NCI-H146 (cell line): ENCODE results near the gene CECR2.
"Not testable (repeated sequence)": the region's sequence is repeated elsewhere in the genome, so short reads cannot be mapped to it uniquely, and the experiment has no call there.

Experiments
- DNase-seq: peaks from one replicate; lab custom pipeline; 2025; lab: John Stamatoyannopoulos, UW

Gene CECR2

DNA sequence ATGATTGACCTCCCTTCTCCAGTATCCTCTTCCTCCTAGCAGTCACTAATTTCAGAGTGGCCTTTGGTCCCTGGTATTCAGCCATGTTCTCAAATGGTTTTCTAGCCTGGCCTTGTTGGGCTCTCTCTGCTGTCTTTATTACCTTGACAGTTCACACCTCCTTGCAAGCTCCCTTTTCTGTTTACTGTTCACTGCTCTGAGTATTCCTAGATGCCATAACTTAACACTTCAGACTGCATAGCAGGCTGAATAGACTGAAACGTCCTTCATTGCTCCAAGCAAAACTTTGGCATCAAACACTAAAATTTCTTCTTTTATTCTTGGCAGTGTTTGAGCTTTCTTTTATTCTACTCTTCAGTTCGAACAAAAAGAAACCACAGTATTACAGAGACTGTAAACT lies 144.4 kb downstream of the CECR2 start:
- DNase-seq = no peak

DNA sequence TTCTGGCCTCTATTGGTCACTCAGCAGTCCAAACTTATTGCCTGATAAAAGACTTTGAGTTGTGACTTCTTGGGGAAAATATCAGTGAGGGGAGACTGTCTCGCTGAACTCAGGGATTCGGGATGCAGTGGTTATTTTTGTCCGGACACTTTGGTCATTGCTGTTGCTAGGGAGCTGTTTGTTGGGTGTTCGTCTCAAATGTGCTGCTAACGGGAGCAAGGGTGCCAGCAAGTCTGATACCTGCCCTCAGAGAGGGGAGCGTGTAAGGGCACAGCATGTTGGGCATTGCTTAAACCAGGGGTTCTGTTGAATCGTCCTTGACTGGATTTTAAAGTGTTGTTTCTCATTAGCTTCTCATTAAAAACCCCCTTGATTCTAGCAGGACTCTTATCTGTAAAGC lies 144.8 kb downstream of the CECR2 start:
- DNase-seq = no peak

DNA sequence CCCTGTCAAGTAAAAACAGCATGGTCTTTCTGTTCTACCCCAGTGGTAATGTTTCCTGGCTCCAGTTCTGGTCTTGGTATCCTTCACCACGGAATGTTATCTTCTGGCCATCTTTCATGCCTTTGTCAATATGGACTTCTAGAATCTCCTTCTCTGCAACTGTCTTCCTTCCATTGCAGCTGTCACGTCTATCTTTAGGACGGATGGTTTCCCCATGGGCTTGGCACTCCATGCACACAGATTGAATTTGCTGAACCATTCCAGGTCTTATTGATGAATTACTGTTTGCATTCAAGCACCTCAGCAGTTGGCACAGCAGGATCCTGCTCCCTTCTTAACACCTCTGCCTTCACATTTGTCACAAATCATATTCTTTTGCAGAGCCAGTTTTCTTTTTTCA lies 149.1 kb downstream of the CECR2 start:
- DNase-seq = no peak

DNA sequence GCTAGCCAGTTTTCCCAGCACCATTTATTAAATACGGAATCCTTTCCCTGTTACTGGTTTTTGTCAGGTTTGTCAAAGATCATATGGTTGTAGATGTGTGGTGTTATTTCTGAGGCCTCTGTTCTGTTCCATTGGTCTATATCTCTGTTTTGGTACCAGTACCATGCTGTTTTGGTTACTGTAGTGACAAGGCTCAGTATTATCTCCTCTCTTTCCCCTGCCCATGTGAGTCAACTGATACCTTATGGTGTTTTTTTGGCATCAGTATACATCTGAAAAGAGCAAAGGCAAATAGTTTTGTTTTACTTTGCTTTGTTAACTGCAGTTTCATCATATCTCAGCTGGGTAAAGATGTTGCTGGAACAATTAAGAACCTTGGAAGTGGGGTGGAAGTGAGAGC lies 152.7 kb downstream of the CECR2 start:
- not testable (repeated sequence) for DNase-seq

DNA sequence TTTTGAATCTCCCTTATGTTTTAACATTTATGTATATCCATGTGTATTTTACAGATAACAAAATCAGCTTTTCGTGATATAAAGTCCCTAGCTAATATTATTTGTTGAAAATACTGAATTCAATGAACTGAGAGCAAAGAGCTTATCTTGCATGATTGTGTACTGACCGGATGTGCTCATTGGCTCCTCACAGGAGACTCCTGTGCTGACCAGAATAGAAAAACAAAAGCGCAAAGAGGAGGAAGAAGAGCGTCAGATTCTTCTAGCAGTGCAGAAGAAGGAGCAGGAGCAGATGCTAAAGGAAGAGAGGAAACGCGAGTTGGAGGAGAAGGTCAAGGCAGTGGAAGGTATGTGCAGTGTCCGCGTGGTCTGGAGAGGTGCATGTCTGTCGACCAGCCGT lies 154.7 kb downstream of the CECR2 start:
- DNase-seq = no peak

DNA sequence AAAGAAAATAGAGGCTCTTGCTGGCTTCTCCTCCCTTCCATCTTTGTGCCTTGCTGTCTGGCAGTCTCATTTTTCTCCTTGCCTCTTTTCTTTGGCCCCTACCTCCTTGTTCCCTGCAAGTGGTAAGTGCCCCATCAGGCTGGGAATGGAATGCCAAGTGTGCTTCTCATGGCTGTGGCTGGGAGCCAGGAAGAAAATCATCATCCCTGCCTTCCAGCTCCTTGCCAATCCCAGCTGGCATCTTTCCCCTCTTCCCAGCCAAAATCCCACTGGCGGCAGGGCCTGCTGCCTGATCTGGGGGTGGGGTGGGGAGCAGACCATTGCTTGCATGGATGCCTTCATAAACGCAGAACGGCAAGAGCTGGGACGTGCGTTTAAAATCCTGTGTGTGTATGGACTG lies 167.0 kb downstream of the CECR2 start:
- DNase-seq = no peak

DNA sequence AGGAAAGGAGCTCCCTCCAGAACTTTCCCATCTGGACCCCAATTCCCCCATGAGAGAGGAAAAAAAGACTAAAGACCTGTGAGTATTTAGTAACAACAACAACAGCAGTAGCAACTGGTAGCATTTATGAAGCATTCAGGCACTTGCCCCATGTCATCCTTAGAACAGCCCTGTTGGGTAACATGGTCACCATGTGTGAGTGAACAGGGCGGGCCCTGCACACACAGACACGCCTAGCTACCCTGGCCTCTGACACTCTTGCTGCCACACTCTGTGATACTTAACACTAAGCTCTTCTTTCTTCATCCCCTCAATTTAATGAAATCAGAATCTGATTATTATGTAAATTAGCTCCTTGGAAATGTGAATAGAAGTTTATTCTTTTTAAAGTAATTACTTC lies 167.9 kb downstream of the CECR2 start:
- no peak for DNase-seq

DNA sequence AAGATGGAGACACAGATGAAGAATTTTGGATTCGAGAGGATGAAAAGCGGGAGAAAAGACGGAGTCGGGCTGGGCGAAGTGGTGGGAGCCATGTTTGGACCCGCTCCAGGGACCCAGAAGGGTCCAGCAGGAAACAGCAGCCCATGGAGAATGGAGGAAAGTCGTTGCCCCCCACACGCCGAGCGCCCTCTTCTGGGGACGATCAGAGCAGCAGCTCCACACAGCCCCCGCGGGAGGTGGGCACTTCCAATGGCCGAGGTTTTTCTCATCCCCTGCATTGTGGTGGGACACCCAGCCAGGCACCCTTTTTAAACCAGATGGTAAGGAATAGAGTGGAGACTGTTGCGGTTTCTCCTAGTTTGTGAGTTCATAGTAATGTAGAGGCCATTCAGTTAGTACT lies 171.2 kb downstream of the CECR2 start:
- DNase-seq = no peak

DNA sequence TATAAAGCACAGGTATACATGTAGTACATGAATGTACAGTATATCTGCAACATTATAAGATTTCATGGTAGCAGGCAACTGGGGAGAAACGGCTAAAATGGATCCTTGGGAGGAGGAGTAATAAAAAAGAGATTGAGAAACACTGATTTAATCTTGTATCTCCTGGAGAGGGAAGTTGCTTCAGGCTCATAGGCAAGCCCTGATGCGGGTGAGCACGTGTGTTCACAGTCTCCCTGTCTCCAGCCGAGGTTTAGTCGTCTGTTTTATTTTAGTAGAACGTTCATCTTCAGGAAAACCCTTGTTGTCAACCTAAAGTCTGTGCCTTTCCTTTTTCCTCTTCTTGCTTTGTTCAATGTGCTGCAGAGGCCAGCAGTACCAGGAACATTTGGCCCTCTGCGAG lies 172.2 kb downstream of the CECR2 start:
- no peak for DNase-seq

DNA sequence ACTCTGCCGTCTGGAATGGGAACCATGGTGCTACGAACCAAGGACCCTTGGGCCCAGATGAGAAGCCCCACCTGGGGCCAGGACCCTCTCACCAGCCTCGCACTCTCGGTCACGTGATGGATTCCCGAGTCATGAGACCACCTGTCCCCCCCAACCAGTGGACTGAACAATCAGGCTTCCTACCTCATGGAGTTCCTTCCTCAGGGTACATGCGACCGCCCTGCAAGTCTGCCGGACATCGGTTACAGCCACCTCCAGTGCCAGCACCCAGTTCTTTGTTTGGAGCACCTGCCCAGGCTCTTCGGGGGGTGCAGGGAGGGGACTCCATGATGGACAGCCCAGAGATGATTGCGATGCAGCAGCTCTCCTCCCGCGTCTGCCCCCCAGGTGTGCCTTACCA lies 173.2 kb downstream of the CECR2 start:
- no peak for DNase-seq

DNA sequence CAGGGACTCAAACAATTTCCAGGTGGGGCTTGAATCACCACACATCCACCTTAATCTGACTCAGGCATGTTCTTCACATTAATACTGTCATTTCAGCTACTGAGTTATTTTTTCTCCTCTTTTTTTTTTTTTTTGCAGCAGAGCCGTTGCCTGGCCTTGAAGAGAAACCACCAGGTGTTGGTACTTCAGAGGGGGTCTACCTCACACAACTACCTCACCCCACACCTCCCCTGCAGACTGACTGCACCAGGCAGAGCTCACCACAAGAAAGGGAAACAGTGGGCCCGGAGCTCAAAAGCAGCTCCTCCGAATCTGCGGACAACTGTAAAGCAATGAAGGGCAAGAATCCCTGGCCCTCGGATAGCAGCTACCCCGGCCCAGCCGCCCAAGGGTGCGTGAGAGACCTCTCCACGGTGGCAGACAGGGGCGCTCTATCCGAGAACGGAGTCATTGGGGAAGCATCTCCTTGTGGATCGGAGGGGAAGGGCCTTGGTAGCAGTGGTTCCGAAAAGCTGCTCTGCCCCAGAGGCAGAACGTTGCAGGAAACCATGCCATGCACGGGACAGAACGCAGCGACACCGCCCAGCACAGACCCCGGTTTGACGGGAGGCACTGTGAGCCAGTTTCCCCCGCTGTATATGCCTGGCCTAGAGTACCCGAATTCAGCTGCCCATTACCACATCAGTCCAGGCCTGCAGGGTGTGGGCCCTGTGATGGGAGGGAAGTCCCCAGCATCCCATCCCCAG lies 178.9 kb downstream of the CECR2 start:
- DNase-seq = no peak

DNA sequence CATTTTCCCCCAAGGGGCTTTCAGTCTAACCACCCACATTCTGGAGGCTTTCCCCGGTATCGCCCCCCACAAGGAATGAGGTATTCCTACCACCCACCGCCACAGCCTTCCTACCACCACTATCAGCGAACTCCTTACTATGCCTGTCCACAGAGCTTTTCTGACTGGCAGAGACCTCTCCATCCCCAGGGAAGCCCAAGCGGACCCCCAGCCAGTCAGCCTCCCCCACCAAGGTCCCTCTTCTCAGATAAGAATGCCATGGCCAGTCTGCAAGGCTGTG lies 179.4 kb downstream of the CECR2 start:
- no peak for DNase-seq

DNA sequence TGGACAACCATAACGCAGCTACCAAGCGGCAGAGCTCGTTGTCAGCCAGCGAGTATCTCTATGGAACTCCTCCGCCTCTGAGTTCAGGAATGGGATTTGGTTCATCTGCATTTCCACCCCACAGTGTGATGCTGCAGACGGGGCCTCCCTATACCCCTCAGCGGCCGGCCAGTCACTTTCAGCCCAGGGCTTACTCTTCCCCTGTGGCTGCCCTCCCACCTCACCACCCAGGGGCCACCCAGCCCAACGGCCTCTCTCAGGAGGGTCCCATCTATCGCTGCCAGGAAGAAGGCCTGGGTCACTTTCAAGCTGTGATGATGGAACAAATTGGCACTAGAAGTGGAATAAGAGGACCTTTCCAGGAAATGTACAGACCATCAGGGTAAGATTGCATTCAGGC lies 179.9 kb downstream of the CECR2 start:
- no peak for DNase-seq

DNA sequence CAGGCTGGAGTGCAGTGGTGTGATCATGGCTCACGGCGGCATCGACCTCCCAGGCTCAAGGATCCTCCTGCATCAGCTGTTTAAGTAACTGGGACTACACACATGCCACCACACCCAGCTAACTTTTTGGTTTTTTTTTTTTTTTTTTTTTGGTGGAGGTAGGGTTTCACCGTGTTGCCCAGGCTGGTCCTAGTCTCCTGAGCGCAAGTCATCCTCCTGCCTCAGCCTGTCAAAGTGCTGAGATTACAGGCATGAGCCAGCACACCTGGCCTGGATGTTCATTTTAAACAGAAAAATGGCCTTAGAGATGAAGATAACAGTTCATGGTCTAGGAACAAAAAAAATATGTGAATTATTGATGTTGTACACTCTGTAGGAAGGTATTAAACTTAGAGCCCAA lies 180.4 kb downstream of the CECR2 start:
- DNase-seq = no peak

DNA sequence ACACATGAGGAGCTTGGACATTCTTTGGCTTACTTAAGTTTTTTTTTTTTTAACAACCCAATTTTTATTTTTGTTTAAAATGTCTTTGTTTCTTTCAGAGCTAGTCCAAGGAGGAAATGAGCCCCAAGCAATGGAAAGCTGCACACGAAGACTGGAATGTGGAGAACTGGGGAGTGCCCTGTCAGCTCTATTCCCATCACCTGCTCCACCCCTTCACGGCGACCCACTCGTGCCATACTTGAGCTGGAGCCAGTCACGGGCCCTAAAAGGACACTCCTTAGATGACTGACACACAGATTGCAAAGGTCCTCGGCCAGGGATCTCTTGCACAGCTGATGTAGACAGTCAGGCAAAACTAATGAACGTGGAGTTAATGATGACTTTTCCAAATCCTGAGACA lies 183.5 kb downstream of the CECR2 start:
- DNase-seq = no peak

DNA sequence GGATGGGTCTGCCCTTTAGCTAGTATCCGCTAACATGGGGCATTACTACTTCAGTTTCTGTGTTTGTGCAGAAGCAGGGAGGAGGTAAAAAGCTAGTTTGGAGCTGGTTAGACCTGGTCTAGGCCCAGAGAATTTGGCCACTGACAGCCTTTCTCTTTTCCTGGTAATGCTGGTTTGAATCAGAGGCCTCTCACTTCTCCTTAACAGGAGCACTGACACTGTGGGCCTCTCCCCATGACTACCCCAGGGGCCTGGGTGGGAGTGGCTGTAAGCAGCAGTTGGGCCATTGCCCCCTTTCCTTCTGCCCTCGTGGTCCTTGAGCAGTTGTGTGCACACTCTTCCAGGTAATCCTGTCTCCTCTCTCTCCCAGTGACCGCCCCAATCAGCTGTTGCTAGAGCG lies 185.6 kb downstream of the CECR2 start:
- DNase-seq = no peak

DNA sequence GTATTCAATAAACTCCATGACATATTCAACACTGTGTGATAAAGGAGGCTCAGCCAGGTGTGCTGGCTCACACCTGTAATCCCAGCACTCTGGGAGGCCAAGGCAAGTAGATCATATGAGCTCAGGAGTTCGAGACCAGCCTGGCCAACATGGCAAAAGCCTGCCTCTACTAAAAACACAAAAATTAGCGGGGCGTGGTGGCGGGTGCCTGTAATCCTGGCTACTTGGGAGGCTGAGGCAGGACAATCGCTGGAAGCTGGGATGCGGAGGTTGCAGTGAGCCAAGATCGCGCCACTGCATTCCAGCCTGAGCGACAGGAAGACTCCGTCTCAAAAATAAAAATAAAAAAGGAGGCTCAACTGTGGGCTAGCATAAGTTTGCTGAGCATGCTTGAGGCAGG lies 189.9 kb downstream of the CECR2 start:
- no peak for DNase-seq

DNA sequence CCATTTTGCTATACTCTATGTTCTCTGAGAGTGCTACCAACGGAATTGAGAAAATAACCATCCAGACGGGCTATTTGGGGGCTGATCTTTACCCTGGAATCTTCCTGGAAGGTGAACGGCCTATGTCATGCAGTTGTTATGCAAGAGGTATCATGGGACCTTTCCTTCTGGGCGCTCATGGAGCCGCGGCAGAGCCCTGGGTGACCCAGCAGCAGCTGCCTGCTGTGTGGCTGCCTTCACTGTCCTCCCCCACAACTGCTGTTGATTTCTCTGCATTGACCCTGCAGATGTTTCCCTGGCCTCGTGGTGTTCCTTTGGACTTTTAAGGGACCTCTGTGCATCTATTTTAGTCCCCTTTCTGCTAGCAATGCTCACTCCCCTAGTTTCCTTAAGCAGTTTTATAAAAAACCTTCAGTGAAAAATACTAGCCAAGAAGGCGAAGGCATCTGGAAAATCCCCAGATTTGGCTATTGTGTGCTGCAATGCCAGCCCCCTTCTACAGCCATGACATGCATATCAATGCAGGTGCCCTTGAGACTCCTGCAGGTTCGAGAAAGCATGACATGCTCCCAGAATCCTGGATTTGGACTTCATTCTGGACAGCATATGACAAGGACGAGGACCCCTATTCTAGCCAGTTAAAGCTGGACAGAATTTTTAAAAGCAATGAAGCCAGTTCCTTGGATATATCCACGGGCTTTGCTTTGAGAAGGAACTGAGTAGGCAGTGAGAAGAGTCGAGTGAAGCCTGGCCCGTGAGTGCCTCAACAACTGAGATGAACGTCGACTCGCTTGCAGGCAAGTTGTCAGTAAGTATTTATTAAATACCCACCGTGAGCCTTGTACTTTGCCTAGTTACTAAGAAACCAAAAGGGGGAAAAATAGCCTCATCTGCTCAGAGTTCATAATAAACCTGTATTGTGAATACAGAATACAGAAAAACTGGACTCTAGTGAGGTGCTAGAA lies 193.9 kb downstream of the CECR2 start, which contains the start of gene SLC25A18:
TSS of gene SLC25A18 (plus strand) at position 593 of the 965 bp plus-strand sequence. CDS start 16,447 bp downstream, outside the sequence.
- no peak for DNase-seq

DNA sequence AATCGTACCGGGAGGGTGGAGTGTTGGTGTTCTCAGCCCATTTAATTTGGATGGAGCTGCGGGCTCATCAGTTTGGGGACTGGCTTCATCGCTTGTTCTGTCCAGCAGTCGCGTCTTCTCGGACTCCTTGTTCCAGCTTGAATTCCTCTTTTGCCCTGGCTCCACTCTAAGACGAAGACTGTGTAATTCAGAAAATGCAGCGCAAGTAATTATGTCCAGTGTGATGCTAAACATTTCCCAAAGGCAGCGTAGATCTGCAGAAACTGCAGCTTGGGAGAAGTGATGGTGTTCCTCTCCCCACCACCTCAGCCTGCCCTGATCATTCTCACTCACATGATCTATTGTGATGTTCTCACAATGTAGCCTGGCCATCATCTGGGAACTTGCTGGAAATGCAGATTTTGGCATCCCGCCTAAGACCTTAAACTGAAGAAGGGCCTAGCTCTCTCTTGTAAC lies 194.7 kb downstream of the CECR2 start:
- no peak for DNase-seq

DNA sequence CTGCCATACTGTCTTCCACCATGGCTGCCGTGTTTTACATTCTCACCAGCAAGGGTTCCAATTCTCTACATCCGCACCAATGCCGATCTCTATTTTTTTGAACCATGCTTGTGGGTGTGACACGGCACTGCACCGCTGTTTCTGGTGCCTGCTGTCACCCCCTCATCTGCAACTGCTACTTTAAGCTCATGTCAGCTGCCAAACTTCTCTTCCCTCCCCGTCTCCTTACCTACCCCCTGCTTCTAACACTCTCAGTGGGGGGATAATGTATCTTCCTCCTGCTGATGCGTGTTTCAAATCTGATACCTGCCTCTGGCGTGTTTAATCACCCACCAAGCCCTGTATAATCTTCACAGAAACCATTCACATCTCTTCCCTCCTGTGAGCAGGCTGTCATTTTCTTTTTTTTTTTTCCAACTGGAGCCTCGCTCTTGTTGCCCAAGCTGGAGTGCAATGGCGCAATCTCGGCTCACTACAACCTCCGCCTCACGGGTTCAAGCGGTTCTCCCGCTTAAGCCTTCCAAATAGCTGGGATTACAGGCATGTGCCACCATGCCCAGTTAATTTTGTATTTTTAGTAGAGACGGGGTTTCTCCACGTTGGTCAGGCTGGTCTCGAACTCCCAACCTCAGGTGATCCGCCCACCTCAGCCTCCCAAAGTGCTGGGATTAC lies 196.9 kb downstream of the CECR2 start:
- DNase-seq = not testable (repeated sequence)

DNA sequence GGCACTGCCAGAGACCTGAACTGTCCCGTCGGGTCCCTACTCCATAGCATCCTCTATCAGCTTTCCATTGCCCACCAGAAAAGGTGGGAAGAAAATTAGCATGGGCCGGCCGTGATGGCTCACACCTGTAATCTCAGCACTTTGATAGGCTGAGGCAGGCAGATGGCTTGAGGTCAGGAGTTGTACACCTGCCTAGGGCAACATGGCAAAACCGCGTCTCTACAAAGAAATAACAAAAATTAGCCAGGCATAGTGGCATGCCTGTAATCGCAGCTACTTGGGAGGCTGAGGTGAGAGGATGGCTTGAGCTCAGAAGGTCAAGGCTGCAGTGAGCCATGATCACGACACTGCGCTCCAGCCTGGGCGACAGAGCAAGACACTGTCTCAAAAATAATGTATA lies 197.5 kb downstream of the CECR2 start:
- DNase-seq = no peak

DNA sequence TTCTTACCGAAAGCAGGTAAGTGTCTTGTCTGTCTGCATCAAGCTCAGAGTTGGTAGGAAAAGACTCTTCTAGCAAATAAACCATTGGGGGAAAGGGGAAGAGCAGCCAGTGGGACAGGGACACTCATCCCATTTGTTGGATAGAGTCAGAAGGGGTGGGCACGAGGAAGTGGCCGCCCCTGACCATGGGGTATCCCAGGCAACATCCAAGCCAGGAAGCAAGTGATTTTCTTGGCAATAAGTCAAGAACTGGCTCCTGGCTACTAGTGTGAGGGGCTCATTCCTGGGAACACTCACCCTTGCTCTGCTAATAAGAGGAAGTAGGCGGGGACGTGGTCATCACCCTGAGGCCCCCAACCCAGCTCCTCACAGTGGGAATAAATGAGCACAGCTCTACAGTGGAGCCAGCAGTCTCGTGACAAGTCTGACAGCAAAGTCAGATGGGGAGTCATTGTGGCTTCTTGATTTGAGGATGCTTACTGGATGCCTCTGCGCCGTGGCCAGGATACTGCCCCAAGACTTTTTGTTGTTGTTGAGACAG lies 200.8 kb downstream of the CECR2 start:
- peak; percentile 4 for DNase-seq
